ENCODE results near the gene FBXO9.

DNA sequence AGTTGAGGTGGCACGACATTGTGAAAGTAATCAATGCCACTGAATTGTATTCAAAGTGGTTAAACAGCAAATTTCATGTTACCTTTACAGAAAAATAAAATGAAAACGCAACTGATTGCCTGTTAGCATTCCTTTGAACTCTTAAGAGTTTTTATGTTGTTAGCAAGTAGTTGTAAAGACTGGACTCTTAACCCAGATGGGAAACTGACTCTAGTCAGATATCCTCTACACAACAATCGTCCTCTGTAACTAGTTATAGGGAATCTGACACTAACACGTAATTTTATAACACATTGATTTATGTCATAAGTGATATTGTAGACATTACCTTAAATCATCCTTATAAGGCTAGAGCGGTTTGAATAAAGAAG, 3.0 kb upstream of the FBXO9 start:
- TF ChIP-seq BACH2 (CRISPR knock-in tag; IDR thresholded peaks at IDR 0.05; ENCODE audit: borderline replicate concordance) (no peak), ZFP3 (CRISPR knock-in tag; IDR thresholded peaks at IDR 0.05) (no peak), PPARA (CRISPR knock-in tag; IDR thresholded peaks at IDR 0.05; ENCODE audit: borderline replicate concordance) (no peak)
- TF ChIP-seq, protein P1, sequence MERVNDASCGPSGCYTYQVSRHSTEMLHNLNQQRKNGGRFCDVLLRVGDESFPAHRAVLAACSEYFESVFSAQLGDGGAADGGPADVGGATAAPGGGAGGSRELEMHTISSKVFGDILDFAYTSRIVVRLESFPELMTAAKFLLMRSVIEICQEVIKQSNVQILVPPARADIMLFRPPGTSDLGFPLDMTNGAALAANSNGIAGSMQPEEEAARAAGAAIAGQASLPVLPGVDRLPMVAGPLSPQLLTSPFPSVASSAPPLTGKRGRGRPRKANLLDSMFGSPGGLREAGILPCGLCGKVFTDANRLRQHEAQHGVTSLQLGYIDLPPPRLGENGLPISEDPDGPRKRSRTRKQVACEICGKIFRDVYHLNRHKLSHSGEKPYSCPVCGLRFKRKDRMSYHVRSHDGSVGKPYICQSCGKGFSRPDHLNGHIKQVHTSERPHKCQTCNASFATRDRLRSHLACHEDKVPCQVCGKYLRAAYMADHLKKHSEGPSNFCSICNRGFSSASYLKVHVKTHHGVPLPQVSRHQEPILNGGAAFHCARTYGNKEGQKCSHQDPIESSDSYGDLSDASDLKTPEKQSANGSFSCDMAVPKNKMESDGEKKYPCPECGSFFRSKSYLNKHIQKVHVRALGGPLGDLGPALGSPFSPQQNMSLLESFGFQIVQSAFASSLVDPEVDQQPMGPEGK (CRISPR knock-in tag; IDR thresholded peaks at IDR 0.05; ENCODE audit: borderline replicate concordance): no peak

Data from SK-N-SH treated with all-trans-retinoic acid at 6 μM for 48 hours (cell line).